Measurements from ENCODE around the gene SEMA3F. TPM values are rescaled to one million over a fixed set of nuclear protein-coding genes. Genes with fewer than 3 reads are reported as not detected.

SEMA3F gene
- total RNA-seq, 1 donor from 2014 or later: 10.2 TPM

DNA sequence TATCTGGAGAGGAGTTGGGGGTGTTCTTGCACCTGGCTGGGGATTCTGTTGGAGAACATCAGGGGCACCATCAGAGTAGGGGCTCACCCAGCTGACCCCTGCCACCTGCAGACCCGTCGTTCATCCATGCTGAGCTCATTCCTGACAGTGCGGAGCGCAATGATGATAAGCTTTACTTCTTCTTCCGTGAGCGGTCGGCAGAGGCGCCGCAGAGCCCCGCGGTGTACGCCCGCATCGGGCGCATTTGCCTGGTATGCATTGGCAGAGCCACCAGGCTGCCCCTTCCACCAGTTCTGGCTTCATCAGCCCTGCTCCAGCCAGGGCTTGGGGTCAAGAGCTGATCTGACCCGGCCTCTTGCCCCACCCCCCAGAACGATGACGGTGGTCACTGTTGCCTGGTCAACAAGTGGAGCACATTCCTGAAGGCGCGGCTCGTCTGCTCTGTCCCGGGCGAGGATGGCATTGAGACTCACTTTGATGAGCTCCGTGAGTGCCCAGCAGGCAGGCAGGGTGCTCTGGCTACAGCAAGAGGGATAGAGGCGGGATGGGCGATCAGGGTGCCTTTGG, 27.5 kb downstream of the SEMA3F start:
- Histone ChIP-seq H3K4me1 (no peaks in the 10 kb centered on the region), H3K36me3 (peaks cover 8% of the 10 kb centered on the region), H3K4me3 (no peak overlapping the region), H3K9me3 (replicated peaks) (no peaks in the 10 kb centered on the region), H3K27me3 (ENCODE audit: low read depth) (no peaks in the 10 kb centered on the region), H3K27ac (replicated peaks) (no peak overlapping the region)
- intact Hi-C loops (cut with micrococcal nuclease): no loop called here
- DNase-seq: no peak
- TF ChIP-seq, protein P1, sequence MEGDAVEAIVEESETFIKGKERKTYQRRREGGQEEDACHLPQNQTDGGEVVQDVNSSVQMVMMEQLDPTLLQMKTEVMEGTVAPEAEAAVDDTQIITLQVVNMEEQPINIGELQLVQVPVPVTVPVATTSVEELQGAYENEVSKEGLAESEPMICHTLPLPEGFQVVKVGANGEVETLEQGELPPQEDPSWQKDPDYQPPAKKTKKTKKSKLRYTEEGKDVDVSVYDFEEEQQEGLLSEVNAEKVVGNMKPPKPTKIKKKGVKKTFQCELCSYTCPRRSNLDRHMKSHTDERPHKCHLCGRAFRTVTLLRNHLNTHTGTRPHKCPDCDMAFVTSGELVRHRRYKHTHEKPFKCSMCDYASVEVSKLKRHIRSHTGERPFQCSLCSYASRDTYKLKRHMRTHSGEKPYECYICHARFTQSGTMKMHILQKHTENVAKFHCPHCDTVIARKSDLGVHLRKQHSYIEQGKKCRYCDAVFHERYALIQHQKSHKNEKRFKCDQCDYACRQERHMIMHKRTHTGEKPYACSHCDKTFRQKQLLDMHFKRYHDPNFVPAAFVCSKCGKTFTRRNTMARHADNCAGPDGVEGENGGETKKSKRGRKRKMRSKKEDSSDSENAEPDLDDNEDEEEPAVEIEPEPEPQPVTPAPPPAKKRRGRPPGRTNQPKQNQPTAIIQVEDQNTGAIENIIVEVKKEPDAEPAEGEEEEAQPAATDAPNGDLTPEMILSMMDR (IDR thresholded peaks at IDR 0.05; ENCODE audit: borderline replicate concordance): no peak

DNA sequence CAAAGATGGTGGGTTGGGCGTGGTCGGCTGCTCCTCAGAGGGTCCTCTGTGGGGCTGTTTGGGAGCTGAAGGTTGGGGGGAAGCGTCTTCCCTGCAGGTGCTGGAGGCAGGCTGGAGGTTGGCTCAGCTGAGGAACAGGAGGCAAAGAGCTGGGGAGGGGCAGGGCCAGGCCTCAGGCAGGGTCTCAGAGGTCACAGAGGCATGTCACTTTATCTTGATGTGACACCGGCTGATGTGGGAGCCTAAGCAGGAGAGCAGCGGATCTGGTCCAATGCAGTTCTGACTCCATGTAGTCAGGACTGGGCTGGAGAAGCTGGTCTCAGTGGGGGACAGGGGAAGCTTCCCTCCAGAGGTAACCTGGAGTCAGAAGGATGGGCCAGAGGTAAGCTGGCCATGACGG, 28.6 kb downstream of the SEMA3F start:
- no peak for DNase-seq
- TF ChIP-seq, protein P1 (IDR thresholded peaks at IDR 0.05; ENCODE audit: borderline replicate concordance): no peak
- Histone ChIP-seq H3K4me3 (no peak overlapping the region), H3K36me3 (peaks cover 8% of the 10 kb centered on the region), H3K9me3 (replicated peaks) (no peaks in the 10 kb centered on the region), H3K27me3 (ENCODE audit: low read depth) (no peaks in the 10 kb centered on the region), H3K4me1 (no peaks in the 10 kb centered on the region), H3K27ac (replicated peaks) (no peak overlapping the region)
- intact Hi-C loops (cut with micrococcal nuclease): no loop called here

DNA sequence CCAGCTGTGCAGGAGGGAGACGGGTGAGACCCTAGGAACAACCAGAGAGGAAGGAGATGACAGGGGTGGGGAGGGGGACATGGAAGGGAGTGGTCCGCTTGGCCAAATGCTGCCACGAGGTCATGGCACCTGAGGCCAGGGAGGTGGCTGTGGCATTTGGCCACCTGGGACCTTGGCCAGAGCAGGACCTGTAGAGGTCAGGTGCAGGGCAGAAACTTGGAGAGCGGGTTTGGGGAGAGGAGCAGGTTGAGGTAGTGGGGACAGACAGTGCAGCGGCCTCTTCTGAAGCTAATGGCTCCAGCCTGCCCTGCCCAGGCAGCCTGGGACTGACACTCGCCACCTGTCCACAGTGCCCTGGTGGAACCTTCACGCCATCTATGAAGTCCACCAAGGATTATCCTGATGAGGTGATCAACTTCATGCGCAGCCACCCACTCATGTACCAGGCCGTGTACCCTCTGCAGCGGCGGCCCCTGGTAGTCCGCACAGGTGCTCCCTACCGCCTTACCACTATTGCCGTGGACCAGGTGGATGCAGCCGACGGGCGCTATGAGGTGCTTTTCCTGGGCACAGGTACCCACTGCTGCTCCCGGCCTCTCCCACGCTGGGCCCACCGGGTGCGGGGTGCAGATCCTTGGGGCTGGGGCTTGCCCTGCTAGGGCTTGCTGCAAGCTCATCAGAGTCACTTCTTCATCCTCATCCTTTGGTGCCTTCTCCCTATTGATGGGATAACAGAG, 29.3 kb downstream of the SEMA3F start:
- no peak for DNase-seq

DNA sequence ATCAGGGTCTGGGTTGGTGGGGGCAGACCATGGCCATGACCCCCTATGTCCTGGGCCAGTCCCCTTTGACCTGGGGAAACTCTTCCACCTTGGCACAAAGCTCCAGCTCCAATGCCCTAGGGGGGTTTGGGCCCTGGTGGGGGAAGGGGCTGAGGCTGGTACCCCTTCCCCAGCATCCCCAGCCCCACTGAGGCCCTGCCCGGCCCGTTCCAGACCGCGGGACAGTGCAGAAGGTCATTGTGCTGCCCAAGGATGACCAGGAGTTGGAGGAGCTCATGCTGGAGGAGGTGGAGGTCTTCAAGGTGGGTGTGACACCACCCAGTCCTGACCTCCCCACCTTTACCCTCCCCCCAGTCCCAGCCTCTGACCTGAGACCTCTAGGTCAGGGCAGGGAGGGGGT, 30.1 kb downstream of the SEMA3F start:
- Histone ChIP-seq H3K27ac (replicated peaks) (no peak overlapping the region), H3K27me3 (ENCODE audit: low read depth) (no peaks in the 10 kb centered on the region), H3K4me3 (no peak overlapping the region), H3K36me3 (peaks cover 8% of the 10 kb centered on the region), H3K9me3 (replicated peaks) (no peaks in the 10 kb centered on the region), H3K4me1 (peaks cover 4% of the 10 kb centered on the region)
- intact Hi-C loops (cut with micrococcal nuclease): no loop called here
- no peak for DNase-seq
- TF ChIP-seq, protein P1 (IDR thresholded peaks at IDR 0.05; ENCODE audit: borderline replicate concordance): no peak

More for the DNA sequence above, 29.3 kb downstream of the SEMA3F start:
- no peaks in the 10 kb centered on the region for H3K27me3 ChIP-seq (ENCODE audit: low read depth)
- no peaks in the 10 kb centered on the region for H3K9me3 ChIP-seq (replicated peaks)
- peaks cover 4% of the 10 kb centered on the region for H3K4me1 ChIP-seq
- no peak overlapping the region for H3K27ac ChIP-seq (replicated peaks)
- intact Hi-C loops (cut with micrococcal nuclease): no loop called here
- no peak overlapping the region for H3K4me3 ChIP-seq
- peaks cover 8% of the 10 kb centered on the region for H3K36me3 ChIP-seq
- TF ChIP-seq, protein P1 (IDR thresholded peaks at IDR 0.05; ENCODE audit: borderline replicate concordance): no peak

DNA sequence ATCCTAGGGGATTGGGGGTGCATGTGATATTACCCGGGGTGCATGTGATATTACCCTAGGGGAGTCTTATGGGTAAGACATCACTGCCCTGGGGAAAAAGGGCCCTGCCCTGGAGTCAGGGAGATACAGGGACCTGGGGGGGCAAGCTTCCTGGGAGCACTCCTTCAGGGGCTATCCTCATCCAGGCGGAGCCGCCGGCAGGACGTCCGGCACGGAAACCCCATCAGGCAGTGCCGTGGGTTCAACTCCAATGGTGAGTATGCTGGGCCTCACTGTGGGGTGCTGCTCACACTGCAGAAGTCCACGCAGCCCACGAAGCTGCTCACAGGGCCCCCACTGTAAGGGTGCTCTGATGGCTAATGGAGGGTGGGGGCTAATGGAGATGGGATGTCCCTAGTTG, 31.0 kb downstream of the SEMA3F start:
- TF ChIP-seq, protein P1 (IDR thresholded peaks at IDR 0.05; ENCODE audit: borderline replicate concordance): no peak
- Histone ChIP-seq H3K4me3 (no peak overlapping the region), H3K27me3 (ENCODE audit: low read depth) (no peaks in the 10 kb centered on the region), H3K27ac (replicated peaks) (no peak overlapping the region), H3K4me1 (peaks cover 4% of the 10 kb centered on the region), H3K36me3 (peaks cover 8% of the 10 kb centered on the region), H3K9me3 (replicated peaks) (no peaks in the 10 kb centered on the region)
- no peak for DNase-seq
- intact Hi-C loops (cut with micrococcal nuclease): no loop called here

Measured in left ventricle myocardium inferior (tissue), 1 donor.